ENCODE results near the gene LHFPL4.

LHFPL4 gene

GRCh38 chr3:9450991-9451390 is 102.6 kb downstream of the LHFPL4 start:
- H3K9me3 Mint-ChIP-seq, result no peaks in the 10 kb centered on the region
- peaks cover 70% of the 10 kb centered on the region for H3K36me3 Mint-ChIP-seq (ENCODE audit: insufficient read depth)
- no peak for ATAC-seq (replicated peaks; ENCODE audit: extremely low read depth, poor library complexity, severe bottlenecking)
- no peak for DNase-seq (ENCODE audit: low spot score in 2 of 2)
- no peaks in the 10 kb centered on the region for H3K27me3 Mint-ChIP-seq
- no peak overlapping the region for H3K27ac Mint-ChIP-seq (ENCODE audit: low read depth)
- peaks cover 14% of the 10 kb centered on the region for H3K4me1 Mint-ChIP-seq
- H3K4me3 Mint-ChIP-seq, result no peak overlapping the region

GRCh38 chr3:9450126-9450525 is 103.5 kb downstream of the LHFPL4 start:
- peaks cover 71% of the 10 kb centered on the region for H3K36me3 Mint-ChIP-seq (ENCODE audit: insufficient read depth)
- H3K4me1 Mint-ChIP-seq, result peaks cover 14% of the 10 kb centered on the region
- no peaks in the 10 kb centered on the region for H3K9me3 Mint-ChIP-seq
- no peak overlapping the region for H3K4me3 Mint-ChIP-seq
- no peaks in the 10 kb centered on the region for H3K27me3 Mint-ChIP-seq
- no peak for ATAC-seq (replicated peaks; ENCODE audit: extremely low read depth, poor library complexity, severe bottlenecking)
- DNase-seq (ENCODE audit: low spot score in 2 of 2), result no peak
- H3K27ac Mint-ChIP-seq (ENCODE audit: low read depth), result no peak overlapping the region

GRCh38 chr3:9448643-9449042 is 105.0 kb downstream of the LHFPL4 start:
- Mint-ChIP-seq H3K4me1 (peaks cover 14% of the 10 kb centered on the region), H3K27ac (ENCODE audit: low read depth) (no peak overlapping the region), H3K4me3 (no peak overlapping the region), H3K27me3 (no peaks in the 10 kb centered on the region), H3K36me3 (ENCODE audit: insufficient read depth) (peaks cover 72% of the 10 kb centered on the region), H3K9me3 (no peaks in the 10 kb centered on the region)
- no peak for ATAC-seq (replicated peaks; ENCODE audit: extremely low read depth, poor library complexity, severe bottlenecking)
- no peak for DNase-seq (ENCODE audit: low spot score in 2 of 2)

Measured in central memory CD8-positive, alpha-beta T cell (primary cell).